Measurements from ENCODE around the gene PARD3. TPM values are rescaled to one million over a fixed set of nuclear protein-coding genes. Genes with fewer than 3 reads are reported as not detected.
A peak's percentile ranks its signal among the peaks of the same experiment; 100 is the strongest.

PARD3 gene
- total RNA-seq, 1 donor from 2014 or later = 22.9 TPM

DNA sequence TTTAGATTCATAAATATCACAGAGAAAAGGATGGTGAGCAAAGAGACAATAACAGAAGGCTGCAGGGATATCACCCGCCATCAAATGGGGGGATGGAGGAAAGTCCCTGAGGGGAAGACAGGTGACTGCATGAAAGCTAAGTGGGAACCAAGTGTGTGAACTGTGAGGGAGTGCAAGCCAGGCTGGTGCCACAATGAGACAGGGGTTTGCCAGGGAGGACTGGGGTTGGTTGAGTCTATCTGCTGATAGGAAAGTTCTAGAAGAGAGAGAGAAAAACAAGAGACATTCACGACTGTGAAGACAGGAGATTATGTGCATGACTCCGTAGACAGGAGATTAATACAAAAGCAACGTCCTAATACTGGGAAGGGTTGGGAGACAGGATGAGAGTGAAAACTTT lies 376.4 kb downstream of the PARD3 start:
- DNase-seq = no peak
- H3K4me1 Mint-ChIP-seq (ENCODE audit: low read depth, unreplicated experiment) = peaks cover 14% of the 10 kb centered on the region
- H3K36me3 Mint-ChIP-seq (ENCODE audit: unreplicated experiment) = no peaks in the 10 kb centered on the region
- H3K27me3 Mint-ChIP-seq (ENCODE audit: unreplicated experiment) = no peaks in the 10 kb centered on the region
- no peak overlapping the region for H3K27ac Mint-ChIP-seq (ENCODE audit: unreplicated experiment)
- TF ChIP-seq, protein P1, sequence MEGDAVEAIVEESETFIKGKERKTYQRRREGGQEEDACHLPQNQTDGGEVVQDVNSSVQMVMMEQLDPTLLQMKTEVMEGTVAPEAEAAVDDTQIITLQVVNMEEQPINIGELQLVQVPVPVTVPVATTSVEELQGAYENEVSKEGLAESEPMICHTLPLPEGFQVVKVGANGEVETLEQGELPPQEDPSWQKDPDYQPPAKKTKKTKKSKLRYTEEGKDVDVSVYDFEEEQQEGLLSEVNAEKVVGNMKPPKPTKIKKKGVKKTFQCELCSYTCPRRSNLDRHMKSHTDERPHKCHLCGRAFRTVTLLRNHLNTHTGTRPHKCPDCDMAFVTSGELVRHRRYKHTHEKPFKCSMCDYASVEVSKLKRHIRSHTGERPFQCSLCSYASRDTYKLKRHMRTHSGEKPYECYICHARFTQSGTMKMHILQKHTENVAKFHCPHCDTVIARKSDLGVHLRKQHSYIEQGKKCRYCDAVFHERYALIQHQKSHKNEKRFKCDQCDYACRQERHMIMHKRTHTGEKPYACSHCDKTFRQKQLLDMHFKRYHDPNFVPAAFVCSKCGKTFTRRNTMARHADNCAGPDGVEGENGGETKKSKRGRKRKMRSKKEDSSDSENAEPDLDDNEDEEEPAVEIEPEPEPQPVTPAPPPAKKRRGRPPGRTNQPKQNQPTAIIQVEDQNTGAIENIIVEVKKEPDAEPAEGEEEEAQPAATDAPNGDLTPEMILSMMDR (IDR thresholded peaks at IDR 0.05; ENCODE audit: partially characterized antibody, unreplicated experiment) = no peak
- no peak overlapping the region for H3K4me3 Mint-ChIP-seq (ENCODE audit: unreplicated experiment)
- H3K9me3 Mint-ChIP-seq (ENCODE audit: unreplicated experiment) = no peaks in the 10 kb centered on the region

DNA sequence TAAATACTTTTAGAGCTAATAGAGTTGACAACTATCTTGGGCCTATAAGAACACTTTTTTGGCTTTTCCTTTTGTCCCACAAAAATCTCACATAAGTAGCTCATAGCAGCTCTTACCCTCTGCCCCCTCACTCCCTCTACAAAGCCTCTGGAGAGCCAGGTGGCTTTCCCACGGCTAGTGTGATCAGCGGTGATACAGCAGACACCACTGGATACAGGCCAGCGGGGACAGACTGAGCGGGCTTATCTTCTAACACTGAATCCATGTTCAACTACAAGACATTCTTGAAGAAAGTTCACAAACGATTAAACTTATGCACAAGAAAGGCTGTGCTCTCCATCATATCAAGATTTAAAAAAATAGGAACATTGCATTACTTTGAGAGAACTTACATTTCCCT lies 377.2 kb downstream of the PARD3 start:
- no peaks in the 10 kb centered on the region for H3K9me3 Mint-ChIP-seq (ENCODE audit: unreplicated experiment)
- TF ChIP-seq, protein P1 (IDR thresholded peaks at IDR 0.05; ENCODE audit: partially characterized antibody, unreplicated experiment) = no peak
- DNase-seq = peak; percentile 32
- H3K27me3 Mint-ChIP-seq (ENCODE audit: unreplicated experiment) = no peaks in the 10 kb centered on the region
- H3K36me3 Mint-ChIP-seq (ENCODE audit: unreplicated experiment) = no peaks in the 10 kb centered on the region
- no peak overlapping the region for H3K27ac Mint-ChIP-seq (ENCODE audit: unreplicated experiment)
- H3K4me3 Mint-ChIP-seq (ENCODE audit: unreplicated experiment) = no peak overlapping the region
- H3K4me1 Mint-ChIP-seq (ENCODE audit: low read depth, unreplicated experiment) = peaks cover 14% of the 10 kb centered on the region

GRCh38 chr10:34434119-34434594 lies 380.9 kb downstream of the PARD3 start:
- H3K27ac Mint-ChIP-seq (ENCODE audit: unreplicated experiment) = peak overlapping the region; percentile 0

GRCh38 chr10:34433241-34434076 lies 381.6 kb downstream of the PARD3 start:
- H3K36me3 Mint-ChIP-seq (ENCODE audit: unreplicated experiment) = no peaks in the 10 kb centered on the region
- H3K27ac Mint-ChIP-seq (ENCODE audit: unreplicated experiment) = peak overlapping the region; percentile 0
- no peak for DNase-seq
- TF ChIP-seq, protein P1 (IDR thresholded peaks at IDR 0.05; ENCODE audit: partially characterized antibody, unreplicated experiment) = no peak
- H3K9me3 Mint-ChIP-seq (ENCODE audit: unreplicated experiment) = no peaks in the 10 kb centered on the region
- no peaks in the 10 kb centered on the region for H3K27me3 Mint-ChIP-seq (ENCODE audit: unreplicated experiment)
- H3K4me3 Mint-ChIP-seq (ENCODE audit: unreplicated experiment) = no peak overlapping the region
- peaks cover 8% of the 10 kb centered on the region for H3K4me1 Mint-ChIP-seq (ENCODE audit: low read depth, unreplicated experiment)

More at GRCh38 chr10:34434119-34434594, 380.9 kb downstream of the PARD3 start:
- TF ChIP-seq, protein P1 (IDR thresholded peaks at IDR 0.05; ENCODE audit: partially characterized antibody, unreplicated experiment) = no peak
- no peak for DNase-seq
- Mint-ChIP-seq H3K27me3 (ENCODE audit: unreplicated experiment) (no peaks in the 10 kb centered on the region), H3K9me3 (ENCODE audit: unreplicated experiment) (no peaks in the 10 kb centered on the region), H3K4me1 (ENCODE audit: low read depth, unreplicated experiment) (peaks cover 11% of the 10 kb centered on the region), H3K36me3 (ENCODE audit: unreplicated experiment) (no peaks in the 10 kb centered on the region), H3K4me3 (ENCODE audit: unreplicated experiment) (no peak overlapping the region)

DNA sequence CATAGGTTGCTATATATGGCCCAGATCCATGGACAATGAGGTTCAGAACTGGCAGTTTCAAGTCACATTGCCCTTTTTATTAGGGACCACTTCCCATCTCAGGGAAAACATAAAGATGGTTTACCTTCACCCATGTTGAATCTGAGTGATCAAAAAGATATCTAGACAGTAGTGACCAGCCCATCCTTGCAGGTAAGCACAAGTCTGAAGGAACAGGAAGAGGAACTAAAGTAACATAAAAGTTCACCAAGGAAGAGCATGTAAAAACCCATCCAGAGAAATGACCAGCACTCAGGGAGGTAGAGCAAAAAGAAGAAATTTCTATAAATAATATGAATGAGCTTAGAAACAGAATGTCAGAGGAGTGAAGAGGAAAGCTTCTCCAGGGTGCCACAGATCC lies 382.5 kb downstream of the PARD3 start:
- Mint-ChIP-seq H3K4me1 (ENCODE audit: low read depth, unreplicated experiment) (peaks cover 7% of the 10 kb centered on the region), H3K4me3 (ENCODE audit: unreplicated experiment) (no peak overlapping the region)
- TF ChIP-seq, protein P1 (IDR thresholded peaks at IDR 0.05; ENCODE audit: partially characterized antibody, unreplicated experiment) = no peak

More for the DNA sequence above, 382.5 kb downstream of the PARD3 start:
- no peaks in the 10 kb centered on the region for H3K9me3 Mint-ChIP-seq (ENCODE audit: unreplicated experiment)
- H3K36me3 Mint-ChIP-seq (ENCODE audit: unreplicated experiment) = no peaks in the 10 kb centered on the region
- H3K27ac Mint-ChIP-seq (ENCODE audit: unreplicated experiment) = no peak overlapping the region
- DNase-seq = no peak
- H3K27me3 Mint-ChIP-seq (ENCODE audit: unreplicated experiment) = peaks cover 1% of the 10 kb centered on the region
